Measurements from ENCODE around the gene ASB16. TPM values are rescaled to one million over a fixed set of nuclear protein-coding genes. Genes with fewer than 3 reads are reported as not detected.

The ASB16 gene
- total and polyA plus RNA-seq, 10 donors = 0.09 to 0.57 (median 0.16) TPM; not detected in 7

GRCh38 chr17:44218344-44219107 is 48.0 kb downstream of the ASB16 start:
- TF ChIP-seq POLR2AphosphoS5 (IDR thresholded peaks at IDR 0.05) (peak; percentile 83 to 87 (median 84)), CTCF (IDR thresholded peaks at IDR 0.05 in 8 of 11, conservative IDR thresholded peaks at IDR 0.05 in 3 of 11) (peak; percentile 21 to 93 (median 77)), POLR2A (IDR thresholded peaks at IDR 0.05) (peak in 1 of 3 donors; percentile 53)
- Histone ChIP-seq H3K4me3 (peak overlapping the region; percentile 75 to 96 (median 87)), H3K9me3 (no peaks in the 10 kb centered on the region), H3K36me3 (peaks cover 0 to 42% (median 31%) of the 10 kb centered on the region in 6 donors), H3K27ac (peak overlapping the region; percentile 97 to 100 (median 99)), H3K4me1 (peaks cover 33 to 74% (median 63%) of the 10 kb centered on the region in 6 donors), H3K27me3 (replicated peaks in 1 of 7) (no peaks in the 10 kb centered on the region)
- WGBS, 5 donors = 0 to 2% (median 0%) methylated on average over 8 to 84 of the region's 89 CpGs
- intact Hi-C loops (cut with DNase I; ENCODE audit: low total_unique reads) = loop anchor here (2.0 kb wide), 1 partner anchor 106 kb away; the partner anchor contains the start of gene SLC25A39
- DNase-seq = peak; percentile 97

DNA sequence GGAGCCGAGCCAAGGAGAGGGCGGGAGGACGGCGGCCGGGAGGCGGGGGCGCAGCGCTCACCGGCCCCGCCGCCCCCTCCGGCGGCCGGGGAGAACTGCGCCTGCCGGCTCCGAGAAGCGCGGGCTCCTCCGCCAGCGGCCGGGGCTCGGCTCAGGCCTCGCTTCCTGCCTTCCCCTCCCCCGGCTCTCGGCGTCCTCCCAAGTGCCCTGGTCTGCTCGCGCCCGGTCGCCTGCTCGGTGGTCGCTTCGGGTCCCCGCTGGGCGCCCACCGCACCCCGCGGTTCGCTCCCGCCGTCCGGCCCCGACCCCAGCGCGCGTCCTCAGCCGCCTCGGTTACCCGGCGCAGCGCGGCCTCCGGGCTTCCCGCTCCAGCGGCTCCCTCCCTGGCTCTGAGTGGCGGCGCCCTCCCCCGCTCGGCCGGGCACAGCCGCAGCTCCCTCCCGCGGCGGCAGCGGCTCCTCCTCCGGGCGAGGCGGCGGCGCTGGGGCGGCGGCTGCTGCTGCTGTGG is 48.7 kb downstream of the ASB16 start:
- Histone ChIP-seq H3K27me3 (replicated peaks in 1 of 7) (no peaks in the 10 kb centered on the region), H3K4me1 (peaks cover 33 to 73% (median 65%) of the 10 kb centered on the region in 6 donors), H3K27ac (peak overlapping the region; percentile 97 to 100 (median 99)), H3K4me3 (peak overlapping the region; percentile 75 to 96 (median 87)), H3K9me3 (no peaks in the 10 kb centered on the region), H3K36me3 (peaks cover 0 to 36% (median 26%) of the 10 kb centered on the region in 6 donors)
- intact Hi-C loops (cut with DNase I; ENCODE audit: low total_unique reads) = loop anchor here (2.0 kb wide), 1 partner anchor 106 kb away; the partner anchor contains the start of gene SLC25A39
- no peak for DNase-seq
- WGBS, 5 donors = 0 to 1% (median 0%) methylated on average over 20 to 73 of the region's 73 CpGs
- TF ChIP-seq POLR2AphosphoS5 (IDR thresholded peaks at IDR 0.05) = peak in 2 of 3 donors; percentile 50 to 56
- TF ChIP-seq CTCF (IDR thresholded peaks at IDR 0.05 in 8 of 11, conservative IDR thresholded peaks at IDR 0.05 in 3 of 11) = peak in 8 of 11 experiments; percentile 23 to 73 (median 58)
- peak in 1 of 3 donors; percentile 4 for TF ChIP-seq POLR2A (IDR thresholded peaks at IDR 0.05)

DNA sequence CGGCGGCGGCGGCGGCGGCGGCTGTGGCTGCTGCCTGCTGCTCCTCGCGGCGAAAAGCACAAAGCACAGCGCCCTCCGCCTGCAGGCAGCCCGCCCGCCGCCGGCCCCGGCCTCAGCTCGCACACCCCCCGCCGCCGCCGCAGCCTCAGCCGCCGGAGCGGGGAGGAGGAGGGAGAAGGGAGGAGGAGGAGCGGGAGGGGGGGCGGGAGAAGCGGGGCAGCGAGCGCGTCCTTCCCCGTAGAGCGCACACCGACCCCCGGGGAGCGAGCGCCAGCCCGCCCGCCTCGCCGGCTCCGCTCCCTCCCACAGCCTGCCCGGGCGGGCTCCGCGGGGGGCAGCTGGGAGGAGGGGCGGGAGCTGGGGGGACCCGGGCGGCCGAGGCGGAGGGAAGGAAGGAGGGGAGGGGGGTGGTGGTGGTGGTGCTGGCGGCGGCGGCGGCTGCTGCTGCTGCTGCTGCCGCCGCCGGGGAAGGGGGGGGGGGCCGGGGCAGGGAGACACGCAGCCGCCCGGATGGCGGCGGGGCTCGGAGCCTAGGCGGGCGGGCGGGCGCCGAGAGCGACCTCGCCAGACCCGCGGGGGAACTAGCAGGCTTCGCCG is 49.2 kb downstream of the ASB16 start, which contains the start of gene UBTF:
UBTF (minus strand) TSS at position 60 of the 597 bp plus-strand sequence. CDS start 1,446 bp downstream, outside the sequence.
- intact Hi-C loops (cut with DNase I; ENCODE audit: low total_unique reads) = loop anchor here (2.0 to 10.0 kb wide), 2 partner anchors 55 to 105 kb away; partner anchors contain the start of gene SLC25A39
- peak; percentile 96 for DNase-seq
- Histone ChIP-seq H3K36me3 (peaks cover 0 to 30% (median 20%) of the 10 kb centered on the region in 6 donors), H3K27me3 (replicated peaks in 1 of 7) (no peaks in the 10 kb centered on the region), H3K4me3 (peak within 1 kb of the TSS; percentile 75 to 96 (median 87)), H3K4me1 (peaks cover 33 to 67% (median 61%) of the 10 kb centered on the region in 6 donors), H3K9me3 (no peaks in the 10 kb centered on the region), H3K27ac (peak within 1 kb of the TSS; percentile 97 to 100 (median 99))
- WGBS, 5 donors = 0 to 1% (median 0%) methylated on average over 23 to 73 of the region's 76 CpGs; no CpG with 5 or more reads in 1 of the 5 donors
- TF ChIP-seq POLR2AphosphoS5 (IDR thresholded peaks at IDR 0.05) (peak; percentile 19 to 45 (median 27)), POLR2A (IDR thresholded peaks at IDR 0.05) (no peak)

Data from spleen (tissue), 11 donors.